ENCODE measurements around the gene BAHCC1. TPM values are rescaled to one million over a fixed set of nuclear protein-coding genes. Genes with fewer than 3 reads are reported as not detected.

The BAHCC1 gene
- total RNA-seq, 1 experiment from 2014 or later: 3.1 TPM

DNA sequence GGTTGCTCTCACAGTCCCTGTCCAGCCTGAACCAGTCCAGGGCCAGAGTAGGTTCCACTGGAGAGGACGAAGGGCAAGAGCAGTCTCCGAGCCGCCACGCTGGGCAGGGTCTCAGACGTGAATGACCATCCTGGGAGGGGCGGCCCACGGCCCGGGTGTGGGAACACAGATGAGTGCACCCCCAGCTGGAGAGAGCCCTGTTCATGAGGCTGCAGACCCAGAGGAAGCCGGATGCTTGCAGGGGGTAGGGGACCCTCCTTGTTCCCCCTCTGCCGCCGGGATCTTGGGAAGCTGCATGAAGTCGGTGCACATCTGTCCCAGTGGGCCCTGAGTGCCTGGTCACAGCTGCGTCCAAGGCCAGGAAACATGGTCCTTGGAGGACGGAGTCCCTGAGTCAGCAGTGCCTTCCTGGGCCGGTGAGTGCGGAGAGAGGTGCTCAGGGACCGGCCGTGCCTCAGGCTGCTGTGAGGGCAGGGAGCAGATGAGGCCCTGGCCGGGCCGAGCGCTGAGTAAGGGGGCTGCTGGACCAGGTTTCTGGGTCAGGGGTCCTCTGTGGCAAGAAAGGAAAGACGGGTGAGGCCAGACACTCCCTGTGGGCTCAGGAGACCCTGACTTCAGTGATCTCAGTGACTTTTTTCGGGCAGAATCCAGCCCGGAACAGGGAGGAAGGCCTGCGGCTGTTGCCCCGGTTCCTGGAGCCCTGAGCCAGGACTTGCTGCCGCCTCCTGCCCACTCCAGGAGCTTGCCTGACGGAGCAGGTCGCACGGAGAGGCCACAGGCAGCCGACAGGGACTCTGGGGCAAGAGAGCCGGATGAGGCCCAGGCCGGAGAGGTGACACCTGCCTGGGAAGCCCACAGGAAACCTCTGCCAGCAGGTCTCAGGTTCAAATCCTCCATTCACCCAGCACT, 71.6 kb downstream of the BAHCC1 start:
- Histone ChIP-seq H3K14ac (ENCODE audit: insufficient read depth, low read length) (no peak overlapping the region; the same call in 1 of the 2 replicates), H3K56ac (ENCODE audit: insufficient read length, low read depth, low read length) (no peak overlapping the region), H2BK120ac (ENCODE audit: low read depth, low read length, poor library complexity, severe bottlenecking) (no peak overlapping the region), H2BK20ac (ENCODE audit: low read depth, low read length, poor library complexity, severe bottlenecking) (no peak overlapping the region), H3K27ac (ENCODE audit: insufficient read length, low read depth, low read length) (no peak overlapping the region), H4K5ac (ENCODE audit: insufficient read length, low read depth, low read length) (no peak overlapping the region), H3K4me2 (ENCODE audit: insufficient read depth, insufficient read length, low read length) (no peak overlapping the region), H3K4ac (ENCODE audit: low read depth, low read length) (no peak overlapping the region), H4K20me1 (ENCODE audit: control insufficient read depth, insufficient read depth, insufficient read length) (no peaks in the 10 kb centered on the region), H3T11ph (ENCODE audit: low read length) (no peak overlapping the region), H3K23me2 (ENCODE audit: insufficient read length, low read depth, low read length, poor library complexity, severe bottlenecking) (no peaks in the 10 kb centered on the region), H3K9me3 (ENCODE audit: control insufficient read depth, low read depth, low read length) (no peaks in the 10 kb centered on the region), H2AK5ac (ENCODE audit: insufficient read length, low read length) (no peak overlapping the region), H2BK15ac (ENCODE audit: low read depth, low read length) (no peak overlapping the region), H4K91ac (ENCODE audit: insufficient read length, low read depth, low read length) (no peak overlapping the region), H2AFZ (ENCODE audit: low read length) (no peak overlapping the region), H3K9ac (ENCODE audit: extremely low read depth, insufficient read length, low read length) (no peak overlapping the region), H3K4me1 (ENCODE audit: insufficient read depth, low read length) (no peaks in the 10 kb centered on the region), H3K23ac (ENCODE audit: insufficient read length, low read depth, low read length) (no peak overlapping the region), H3K79me1 (ENCODE audit: insufficient read depth, low read depth, low read length, poor library complexity, severe bottlenecking) (no peaks in the 10 kb centered on the region), H3K27me3 (ENCODE audit: insufficient read depth, low read length) (no peaks in the 10 kb centered on the region), H2BK12ac (ENCODE audit: insufficient read length, low read depth, low read length) (no peak overlapping the region), H2BK5ac (ENCODE audit: insufficient read length, low read length) (no peak overlapping the region), H3K18ac (ENCODE audit: insufficient read length, low read depth, low read length) (no peak overlapping the region), H3K79me2 (ENCODE audit: insufficient read depth, low read length) (no peaks in the 10 kb centered on the region), H4K8ac (replicated peaks; ENCODE audit: insufficient read length, low read depth, low read length) (no peak overlapping the region)
- Mint-ChIP-seq H3K36me3 (ENCODE audit: insufficient read depth in 1 of 3, low read depth in 3 of 3) (no peaks in the 10 kb centered on the region), H3K9me3 (no peaks in the 10 kb centered on the region), H3K4me1 (peaks cover 0 to 5% of the 10 kb centered on the region in 2 experiments; a peak in 1 of 4 replicates), H3K4me3 (no peak overlapping the region), H3K27me3 (ENCODE audit: low read depth) (no peaks in the 10 kb centered on the region; the same call in 1 of the 2 replicates), H3K27ac (peak overlapping the region in 2 of 3 experiments; percentile 52 to 78; a peak in 4 of 7 replicates)
- no CpG with 5 or more reads among the region's 33 CpGs for WGBS (ENCODE audit: extremely low coverage, insufficient read length, low lambda C conversion rate)
- DNase-seq: no peak
- TF ChIP-seq, protein P1, sequence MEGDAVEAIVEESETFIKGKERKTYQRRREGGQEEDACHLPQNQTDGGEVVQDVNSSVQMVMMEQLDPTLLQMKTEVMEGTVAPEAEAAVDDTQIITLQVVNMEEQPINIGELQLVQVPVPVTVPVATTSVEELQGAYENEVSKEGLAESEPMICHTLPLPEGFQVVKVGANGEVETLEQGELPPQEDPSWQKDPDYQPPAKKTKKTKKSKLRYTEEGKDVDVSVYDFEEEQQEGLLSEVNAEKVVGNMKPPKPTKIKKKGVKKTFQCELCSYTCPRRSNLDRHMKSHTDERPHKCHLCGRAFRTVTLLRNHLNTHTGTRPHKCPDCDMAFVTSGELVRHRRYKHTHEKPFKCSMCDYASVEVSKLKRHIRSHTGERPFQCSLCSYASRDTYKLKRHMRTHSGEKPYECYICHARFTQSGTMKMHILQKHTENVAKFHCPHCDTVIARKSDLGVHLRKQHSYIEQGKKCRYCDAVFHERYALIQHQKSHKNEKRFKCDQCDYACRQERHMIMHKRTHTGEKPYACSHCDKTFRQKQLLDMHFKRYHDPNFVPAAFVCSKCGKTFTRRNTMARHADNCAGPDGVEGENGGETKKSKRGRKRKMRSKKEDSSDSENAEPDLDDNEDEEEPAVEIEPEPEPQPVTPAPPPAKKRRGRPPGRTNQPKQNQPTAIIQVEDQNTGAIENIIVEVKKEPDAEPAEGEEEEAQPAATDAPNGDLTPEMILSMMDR (conservative IDR thresholded peaks at IDR 0.05): no peak
